CD4-positive, alpha-beta T cell treated with Interleukin-6 at 100 ng/mL for 8 hours (primary cell): Measurements from ENCODE around the gene RAB40C.

Experiments
- DNase-seq: peaks from one replicate; pipeline ENCODE4 v3.0.0-alpha.2; 2020; ENCODE audit warnings: mixed read lengths, low spot score

Gene RAB40C

DNA sequence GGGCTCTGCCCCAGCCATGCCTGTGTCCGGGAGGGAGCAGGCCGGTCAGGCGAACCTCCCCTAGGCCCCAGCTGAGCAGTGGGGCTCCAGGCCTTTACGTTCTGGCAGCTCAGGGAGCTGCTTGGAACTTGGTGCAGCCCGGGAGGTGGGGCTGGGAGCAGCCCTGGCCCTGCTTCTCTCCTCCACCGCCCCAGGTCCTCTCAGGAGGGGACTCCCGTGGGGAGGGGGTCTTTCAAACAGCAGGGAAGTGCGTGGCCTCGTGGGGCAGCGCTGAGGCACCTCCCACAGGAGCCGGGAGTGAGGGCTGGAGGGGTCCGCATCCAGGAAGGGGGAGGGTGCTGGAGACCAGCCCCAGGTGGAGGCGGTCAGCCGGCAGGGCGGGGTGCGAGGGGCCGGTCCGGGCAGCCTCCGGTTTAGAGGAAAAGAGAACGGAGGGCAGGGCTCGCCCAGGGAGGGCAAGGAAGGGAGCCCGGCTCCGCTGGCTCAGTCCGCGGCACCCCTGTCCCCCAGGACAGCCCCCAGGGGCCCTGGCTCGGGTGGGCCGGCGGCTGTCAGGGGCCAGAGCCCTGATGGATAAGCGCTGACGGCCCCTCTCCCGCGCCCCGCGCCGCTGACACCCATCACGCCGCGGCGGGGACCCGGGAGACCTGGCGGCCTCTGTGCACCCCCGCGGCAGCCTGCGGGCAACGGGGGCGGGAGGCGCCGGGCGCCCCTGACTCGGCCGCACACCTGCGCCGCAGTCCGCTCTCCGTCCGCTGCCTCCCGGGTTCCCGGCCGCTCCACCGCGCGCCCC is 30.3 kb upstream of the RAB40C start:
- DNase-seq, result no peak

DNA sequence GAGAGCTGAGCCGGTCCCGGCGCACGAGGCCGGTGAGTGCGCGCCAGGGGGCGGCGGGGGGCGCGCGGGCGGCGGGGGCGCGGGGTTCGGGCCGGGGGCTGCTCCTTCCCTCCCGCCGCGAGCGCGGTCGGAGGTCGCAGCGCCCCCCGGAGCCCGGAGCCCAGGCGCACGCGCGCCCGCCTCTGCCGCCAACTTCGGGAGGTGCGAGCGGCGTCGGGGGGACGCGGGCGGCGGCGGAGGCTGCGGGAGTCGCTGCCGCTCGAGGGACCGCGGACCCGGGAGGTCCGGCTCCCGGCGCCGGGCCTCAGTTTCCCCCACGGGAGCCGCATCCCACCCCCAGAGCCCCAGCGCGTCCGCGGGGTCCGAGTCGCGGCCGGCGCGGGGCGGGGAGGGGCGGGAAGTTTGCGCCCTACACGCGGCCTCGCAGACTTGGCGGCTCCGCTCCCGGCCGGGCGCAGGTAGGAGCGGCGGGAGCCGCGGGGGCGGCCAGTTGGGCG is 29.6 kb upstream of the RAB40C start, which contains the start of gene PRR35:
PRR35 (plus strand) TSS at position 191 of the 497 bp plus-strand sequence. CDS start 2,901 bp downstream, outside the sequence.
- no peak for DNase-seq

DNA sequence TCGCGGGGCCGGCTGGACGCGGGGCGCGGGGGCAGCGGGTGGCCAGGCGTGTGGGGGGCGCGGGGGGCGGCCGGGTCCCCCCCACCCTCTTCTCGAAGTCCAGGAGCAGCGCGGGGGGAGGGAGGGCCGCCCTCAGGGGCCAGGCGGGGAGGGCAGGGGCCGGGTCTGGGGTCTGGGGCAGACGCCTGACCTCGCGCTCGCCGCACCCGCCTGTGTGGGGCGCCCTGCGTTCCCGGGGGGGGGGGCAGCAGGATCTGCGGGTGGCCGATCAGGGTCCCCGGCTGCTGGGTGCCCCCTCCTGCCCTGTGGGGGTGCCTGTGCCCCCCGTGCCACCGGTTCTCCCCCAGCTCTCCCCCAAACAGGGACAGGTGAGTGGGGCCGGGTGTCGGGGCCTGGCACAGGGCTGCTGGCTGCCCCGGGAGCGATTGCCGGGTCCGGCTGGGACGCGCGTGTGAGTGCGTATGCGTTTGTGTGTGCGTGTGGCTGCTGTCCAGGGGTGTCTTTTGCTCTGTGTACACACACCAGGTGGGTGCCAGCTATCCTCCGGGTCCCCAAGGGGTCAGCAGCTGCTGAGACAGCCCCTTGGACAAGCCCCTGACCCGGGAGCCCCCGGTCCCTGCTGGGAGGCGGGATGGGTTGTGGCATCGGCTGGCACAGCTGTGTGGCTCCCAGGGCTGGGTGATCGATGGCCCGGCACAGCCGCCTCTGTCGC is 29.0 kb upstream of the RAB40C start:
- no peak for DNase-seq

DNA sequence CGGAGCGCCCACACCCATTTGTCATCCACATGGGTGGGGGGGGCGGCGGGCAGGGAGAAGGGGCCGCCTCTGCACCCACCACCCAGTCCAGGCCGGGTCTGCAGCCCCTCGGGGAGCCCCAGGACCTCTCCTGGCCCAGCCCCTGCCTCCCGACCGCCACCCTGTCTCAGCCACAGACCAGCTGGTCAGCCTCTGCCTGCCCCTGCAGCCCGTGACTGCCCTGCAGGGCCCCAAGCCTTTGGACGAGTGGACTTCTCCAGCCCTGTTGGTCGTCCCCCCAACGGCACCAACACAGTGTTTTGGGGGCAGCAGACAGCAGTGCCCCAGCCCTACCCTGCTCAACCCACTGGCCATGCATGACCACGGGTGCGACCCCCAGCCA is 28.5 kb upstream of the RAB40C start:
- DNase-seq, result no peak

DNA sequence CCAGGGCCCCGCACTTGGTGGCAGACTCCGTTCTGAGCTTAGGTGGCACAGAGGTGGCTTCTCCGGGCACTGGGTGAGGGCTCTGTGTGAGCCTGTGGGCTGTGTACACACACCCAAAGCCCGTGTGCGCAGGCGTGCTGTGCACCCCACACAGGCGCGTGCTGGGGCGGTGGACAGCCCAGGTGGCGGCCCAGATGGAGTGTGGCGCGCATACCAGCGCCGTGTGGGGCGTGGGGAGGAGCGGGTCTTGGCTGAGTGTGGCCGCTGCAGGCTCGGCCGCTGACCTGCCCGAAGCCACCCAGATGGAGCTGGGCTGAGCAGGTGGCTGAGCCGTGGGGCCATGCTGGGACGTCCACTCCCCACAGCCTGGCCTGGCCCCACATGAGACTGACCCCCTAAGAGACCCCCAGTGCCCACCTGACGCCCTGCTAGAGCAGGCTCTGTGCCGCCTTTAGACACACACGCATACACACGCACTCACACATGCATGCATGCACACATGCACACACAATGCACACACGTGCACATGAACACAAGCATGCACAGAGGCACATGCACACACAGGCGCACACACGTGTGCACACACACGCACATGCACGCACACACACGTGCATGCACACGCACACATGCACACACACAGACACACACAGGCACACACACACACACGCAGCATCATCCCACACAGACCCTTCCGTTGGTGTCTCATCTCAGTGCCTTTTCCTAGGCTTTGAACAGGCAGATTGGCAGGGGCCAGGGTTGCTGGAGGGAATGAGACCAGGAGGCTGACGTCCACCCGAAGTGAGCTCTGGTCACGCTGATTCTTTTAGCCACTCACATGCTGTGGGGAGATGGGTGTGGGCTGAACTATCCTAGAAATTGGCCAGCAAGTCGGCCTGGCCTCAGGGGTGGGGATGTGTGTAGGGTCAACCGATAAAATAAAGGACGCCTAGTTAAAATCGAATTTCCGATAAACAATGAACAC is 27.6 kb upstream of the RAB40C start:
- no peak for DNase-seq

DNA sequence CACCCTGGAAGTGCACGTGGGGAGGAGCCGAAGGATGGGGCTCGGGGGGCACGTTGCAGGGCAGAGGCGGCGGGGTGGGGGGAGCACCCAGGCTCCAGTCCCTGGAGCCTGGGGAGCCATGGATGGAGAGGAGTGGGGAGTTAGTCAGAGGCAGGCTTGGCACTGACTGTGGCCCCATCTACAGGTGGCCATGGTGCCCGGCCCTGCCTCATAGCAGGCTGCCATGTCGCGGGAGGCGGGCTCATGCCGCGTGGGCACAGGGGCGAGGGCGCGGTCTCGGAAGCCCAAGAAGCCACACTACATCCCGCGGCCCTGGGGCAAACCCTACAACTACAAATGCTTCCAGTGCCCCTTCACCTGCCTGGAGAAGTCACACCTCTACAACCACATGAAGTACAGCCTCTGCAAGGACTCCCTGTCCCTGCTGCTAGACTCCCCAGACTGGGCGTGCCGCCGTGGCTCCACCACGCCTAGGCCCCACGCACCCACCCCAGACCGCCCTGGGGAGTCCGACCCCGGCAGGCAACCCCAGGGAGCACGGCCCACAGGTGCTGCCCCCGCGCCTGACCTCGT is 26.7 kb upstream of the RAB40C start:
- DNase-seq, result no peak

DNA sequence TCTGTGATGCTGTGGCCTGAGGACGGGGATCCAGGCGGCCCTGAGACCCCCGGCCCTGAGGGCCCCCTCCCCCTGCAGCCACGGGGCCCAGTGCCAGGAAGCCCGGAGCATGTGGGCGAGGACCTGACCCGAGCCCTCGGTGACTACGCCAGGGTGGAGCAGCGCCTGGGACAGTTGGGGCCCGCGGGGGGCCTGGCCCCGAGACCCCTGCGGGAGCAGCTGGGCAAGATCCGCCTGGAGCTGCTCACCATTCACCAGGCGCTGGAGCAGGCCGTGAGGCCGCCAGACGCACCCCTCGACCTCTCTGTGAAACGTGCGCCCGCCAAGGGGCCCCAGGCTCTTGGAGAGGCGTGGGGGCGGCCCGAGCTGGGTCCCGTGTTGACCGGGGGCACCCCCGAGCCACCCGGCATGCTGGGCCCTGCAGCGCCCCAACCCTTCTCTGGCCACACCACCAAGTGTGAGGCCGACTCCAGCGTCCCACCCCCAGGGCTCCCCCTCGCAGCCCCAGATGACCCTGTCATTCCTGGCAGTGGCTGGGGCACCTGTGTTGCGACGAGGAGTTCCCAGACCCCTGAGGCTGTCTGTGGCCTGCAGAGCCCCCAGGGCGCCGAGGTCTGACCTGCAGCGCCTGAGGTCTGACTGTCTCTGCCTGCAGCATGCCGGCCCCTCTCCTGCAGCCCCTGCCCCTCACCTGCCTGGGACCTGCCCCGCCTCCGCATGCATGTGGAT is 25.0 kb upstream of the RAB40C start:
- DNase-seq, result no peak

DNA sequence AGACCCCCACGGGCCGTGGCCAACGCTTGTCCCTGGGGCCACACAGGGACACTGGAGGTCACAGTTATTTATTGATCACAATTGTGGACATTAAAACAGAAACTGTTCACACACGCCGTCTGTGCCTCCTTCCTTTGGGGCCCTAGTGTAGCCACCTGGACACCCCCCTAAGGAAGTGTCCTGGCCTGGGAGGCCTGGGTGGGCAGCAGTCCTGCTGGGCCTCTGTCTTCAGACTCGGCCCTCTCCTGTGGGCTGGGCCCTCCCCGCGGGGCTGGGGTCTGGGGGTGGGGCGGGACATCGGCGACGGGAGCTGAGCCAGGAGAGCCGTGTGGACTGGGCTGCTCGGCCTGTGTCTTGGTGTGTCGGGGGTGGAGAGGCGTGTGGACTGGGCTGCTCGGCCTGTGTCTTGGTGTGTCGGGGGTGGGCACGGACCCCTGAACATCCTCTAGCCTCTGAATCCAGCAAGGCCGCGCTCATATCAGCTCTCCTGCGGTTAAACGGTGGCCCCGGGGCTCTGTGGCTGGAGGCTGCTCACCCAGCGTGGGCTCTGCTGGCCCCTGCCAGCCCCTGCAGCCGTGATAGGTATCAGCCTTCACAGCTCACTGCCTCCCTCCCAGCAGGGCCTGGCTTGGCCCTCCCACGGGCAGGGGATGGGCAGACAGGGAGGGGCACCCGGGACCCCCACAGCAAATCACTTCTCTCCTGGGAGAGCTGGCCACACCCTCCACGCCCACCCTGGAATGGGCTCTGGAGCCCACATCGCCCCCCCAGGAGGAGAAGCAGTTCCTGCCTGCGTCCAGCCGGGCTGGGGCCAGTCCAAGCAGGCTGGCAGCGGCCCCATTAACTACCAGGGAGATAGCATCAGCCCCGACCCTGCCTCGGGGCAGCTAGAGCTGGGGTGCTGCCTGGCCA is 24.2 kb upstream of the RAB40C start:
- no peak for DNase-seq

DNA sequence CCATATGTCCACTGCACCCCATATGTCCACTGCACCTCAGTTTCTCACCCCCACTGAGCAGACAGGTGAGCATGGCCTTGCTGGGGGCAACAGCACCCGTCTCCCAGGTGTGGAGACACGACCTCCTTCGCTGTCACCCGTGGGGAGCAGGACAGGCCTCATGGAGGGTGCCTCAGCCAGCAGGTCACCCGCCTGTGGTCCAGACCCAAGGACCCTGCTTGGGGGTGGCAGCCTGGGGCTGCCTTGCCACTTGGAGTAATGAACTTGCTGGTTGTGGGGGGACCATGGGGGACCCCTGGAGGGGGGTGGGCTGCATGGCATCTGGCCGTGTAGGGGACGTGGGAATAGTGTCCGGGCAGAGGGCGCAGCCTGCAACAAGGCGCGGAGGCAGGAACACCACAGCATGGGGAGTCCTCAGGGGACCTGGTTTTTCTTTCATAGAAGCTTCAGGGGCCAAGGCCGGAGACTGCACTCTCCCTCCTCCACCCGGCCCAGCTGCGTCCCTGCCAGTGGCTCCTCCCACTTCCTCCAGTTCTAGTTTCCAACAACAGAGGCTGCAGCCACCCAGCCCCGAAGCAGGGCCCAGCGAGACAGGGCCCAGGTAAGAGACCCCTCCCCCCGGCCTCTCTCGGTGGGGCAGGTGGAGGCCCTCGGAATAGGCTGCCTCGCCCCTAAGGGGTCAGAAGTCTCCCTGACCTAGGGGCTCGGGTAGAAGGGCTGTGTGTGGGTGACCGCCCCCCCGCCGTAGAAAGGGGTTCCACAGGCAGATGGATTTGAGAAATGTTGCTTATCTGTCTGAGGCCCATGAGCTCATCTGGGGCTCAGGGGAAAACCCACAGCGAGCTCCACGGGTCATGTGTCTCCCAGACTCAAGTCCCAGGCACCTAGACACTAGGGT is 23.1 kb upstream of the RAB40C start, which contains the start of gene NHLRC4:
NHLRC4 (plus strand) TSS at position 531 of the 898 bp plus-strand sequence. CDS start 1,043 bp downstream, outside the sequence.
- peak; percentile 64 for DNase-seq

DNA sequence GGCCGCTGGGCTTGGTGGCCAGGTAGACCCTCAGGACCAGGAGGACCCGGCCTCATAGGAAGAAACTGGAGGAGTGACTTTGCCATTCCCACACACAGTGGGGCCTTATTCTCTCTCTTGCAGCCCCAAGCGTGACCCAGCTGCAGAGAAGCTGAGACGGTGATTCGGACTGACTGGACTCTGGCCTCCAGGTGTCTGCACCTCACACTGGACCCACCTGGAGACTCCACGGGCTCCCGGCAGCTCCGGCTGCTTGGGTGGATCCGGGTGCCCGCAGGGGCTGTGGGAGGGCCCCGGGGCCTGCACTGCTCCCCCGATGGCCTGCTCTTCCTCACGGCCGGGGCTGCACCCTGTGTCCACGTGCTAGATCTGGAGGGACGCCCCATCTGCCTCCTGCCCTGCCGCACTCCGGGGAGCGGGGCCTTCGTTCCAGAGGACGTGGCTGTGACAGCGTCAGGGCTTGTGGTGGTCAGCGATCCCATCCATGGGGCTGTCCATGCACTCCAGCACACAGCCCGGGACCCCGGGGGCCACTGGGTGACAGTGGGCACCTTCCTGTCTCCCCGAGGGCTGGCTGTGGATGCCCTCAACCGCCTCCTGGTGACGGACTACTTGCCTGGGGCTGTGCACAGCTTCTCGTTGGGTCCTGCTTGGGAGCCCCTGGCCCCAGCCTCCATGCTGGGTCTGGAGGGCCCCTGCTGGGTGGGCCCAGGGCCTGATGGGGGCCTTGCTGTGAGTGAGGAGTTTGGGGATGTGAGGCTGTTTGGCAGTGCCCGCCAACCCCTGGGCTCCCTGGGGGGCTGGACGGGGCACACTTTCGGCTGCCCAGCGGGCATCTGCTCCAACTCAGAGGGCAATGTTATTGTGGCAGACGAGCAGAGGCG is 22.3 kb upstream of the RAB40C start:
- DNase-seq, result no peak

DNA sequence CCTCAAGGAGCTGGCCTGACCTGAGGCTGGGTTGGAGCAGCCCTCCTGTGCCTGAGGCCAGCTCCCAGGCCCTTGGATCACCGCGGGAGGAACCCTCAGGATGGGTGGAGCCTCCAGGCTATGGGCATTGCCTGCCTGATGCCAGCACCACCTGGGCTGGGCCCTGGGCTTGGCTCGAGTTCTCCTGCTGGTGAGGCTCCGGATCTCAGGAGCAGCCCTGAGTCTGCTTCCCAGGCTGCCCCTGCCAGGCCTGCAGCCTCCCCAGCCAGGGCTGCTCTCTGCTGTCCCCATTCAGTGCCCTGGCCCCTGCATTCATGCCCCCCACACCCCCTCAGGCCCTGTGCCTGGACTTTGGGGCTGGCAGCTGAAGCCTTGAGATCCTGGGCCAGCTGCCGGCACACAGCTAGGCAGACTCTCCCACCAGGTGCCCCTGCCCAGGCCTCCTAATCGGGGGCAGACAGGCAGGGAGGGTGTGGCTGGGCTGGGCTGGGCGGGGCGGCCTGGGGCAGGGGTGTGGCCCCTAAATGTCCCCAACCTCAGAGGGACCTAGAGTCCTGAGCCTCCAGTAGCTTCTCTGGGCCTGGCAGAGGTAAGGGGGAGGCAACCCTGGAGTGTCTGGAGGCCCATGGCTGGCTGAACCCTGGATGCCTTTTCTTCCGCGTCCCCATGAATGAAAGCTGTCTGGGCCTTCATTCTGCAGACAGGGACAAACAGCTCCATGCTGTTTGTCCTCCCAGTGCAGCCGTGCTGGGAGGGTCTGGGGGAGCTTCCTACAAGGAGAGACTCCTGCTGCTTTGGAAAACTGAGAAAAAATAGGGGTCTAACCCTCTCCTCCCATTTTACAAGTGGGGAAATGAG is 21.2 kb upstream of the RAB40C start:
- no peak for DNase-seq

DNA sequence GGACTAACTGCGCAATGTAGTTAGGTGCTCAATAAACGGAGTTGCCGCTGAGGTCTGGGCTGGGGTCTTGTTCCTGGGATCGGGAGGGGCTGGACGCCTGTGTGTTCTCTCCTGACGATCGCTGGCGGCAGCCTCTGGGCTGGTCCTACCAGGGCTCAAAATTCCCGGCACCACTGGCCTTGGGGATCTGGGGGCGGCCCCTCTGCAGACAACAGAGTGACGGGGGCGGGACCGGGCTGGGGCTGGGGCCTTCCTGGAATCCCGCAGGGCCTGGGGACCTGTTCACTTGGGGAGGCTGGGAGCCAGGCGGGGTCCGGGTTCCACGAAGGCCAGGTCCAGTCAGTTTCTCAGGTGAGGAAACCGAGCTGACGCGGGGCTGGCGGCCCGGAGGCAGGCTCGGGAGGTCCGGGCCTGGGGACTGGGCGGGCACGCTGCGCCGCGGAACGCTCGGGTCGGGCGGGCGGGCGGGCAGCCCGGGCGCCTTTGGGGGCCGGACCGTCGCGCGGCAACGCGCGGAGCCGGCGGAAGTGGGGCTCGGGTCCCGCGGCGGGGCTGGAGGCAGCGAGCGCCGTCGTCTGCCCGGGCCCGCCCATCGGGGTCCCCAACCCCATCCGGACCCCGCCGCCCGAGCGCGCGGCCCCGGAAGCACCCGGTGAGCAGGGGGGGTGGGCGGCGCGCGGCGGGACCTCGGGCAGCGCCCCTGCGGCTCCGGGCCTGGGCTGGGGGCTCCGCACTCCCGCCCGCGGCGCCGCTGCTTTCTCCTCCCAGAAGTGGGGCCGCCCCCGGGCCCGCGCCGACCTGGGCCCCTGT is 20.2 kb upstream of the RAB40C start, which contains the start of gene PIGQ:
PIGQ (plus strand) TSS at position 524 of the 810 bp plus-strand sequence. CDS start 4,107 bp downstream, outside the sequence.
- DNase-seq, result peak; percentile 55

DNA sequence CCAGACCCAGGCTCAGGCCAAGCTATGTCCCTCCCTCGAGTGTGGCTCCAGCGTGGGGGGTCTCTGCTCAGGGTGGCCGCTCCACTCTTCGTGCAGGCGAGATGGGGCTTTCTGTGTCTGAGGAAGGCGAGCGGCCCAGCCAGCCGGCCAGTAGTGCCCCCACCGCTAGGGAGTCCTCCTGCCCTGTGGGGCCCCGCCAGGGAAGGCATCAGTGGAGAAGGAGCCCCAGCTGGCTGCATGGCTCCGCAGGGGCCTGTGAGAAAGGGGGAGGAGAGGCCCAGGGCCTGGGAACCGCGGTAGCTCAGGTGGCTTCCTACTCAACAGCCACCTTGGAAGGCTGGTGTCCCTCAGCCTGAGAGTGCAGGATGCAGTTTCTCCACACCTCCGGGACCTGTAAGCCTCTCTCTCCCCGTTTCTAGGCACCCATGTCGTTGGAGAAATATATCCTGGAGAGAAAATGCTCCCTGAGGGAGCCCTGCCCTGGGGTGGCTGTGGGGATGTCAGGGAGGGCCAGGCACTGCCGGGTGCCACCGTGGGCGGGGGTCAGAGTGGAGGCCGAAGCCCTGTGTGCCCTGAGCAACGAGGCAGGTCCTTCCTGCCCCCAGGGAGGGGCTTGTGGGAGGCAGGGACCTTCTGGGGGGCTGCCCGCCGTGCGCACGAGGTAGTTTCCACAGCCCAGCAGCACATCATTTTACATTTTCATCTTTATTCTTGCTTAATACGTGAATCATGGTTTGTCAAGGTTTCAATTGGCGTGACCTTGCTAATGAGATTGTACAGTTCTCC is 16.8 kb upstream of the RAB40C start:
- no peak for DNase-seq

DNA sequence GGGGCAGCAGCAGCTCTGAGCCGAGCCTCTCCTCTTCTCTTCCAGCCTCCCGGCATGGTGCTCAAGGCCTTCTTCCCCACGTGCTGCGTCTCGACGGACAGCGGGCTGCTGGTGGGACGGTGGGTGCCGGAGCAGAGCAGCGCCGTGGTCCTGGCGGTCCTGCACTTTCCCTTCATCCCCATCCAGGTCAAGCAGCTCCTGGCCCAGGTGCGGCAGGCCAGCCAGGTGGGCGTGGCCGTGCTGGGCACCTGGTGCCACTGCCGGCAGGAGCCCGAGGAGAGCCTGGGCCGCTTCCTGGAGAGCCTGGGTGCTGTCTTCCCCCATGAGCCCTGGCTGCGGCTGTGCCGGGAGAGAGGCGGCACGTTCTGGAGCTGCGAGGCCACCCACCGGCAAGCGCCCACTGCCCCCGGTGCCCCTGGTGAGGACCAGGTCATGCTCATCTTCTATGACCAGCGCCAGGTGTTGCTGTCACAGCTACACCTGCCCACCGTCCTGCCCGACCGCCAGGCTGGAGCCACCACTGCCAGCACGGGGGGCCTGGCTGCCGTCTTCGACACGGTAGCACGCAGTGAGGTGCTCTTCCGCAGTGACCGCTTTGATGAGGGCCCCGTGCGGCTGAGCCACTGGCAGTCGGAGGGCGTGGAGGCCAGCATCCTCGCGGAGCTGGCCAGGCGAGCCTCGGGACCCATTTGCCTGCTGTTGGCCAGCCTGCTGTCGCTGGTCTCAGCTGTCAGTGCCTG is 15.7 kb upstream of the RAB40C start:
- DNase-seq, result no peak
